Stimulated activated CD4-positive, alpha-beta T cell treated with anti-CD3 and anti-CD28 coated beads, Interleukin-4, amount 100 ng/mL, for 24 hours (primary cell): ENCODE data around the gene LY6G6D.
A peak's percentile ranks its signal among the peaks of the same experiment; 100 is the strongest.

ENCODE experiments used
- DNase-seq: peaks from one replicate; pipeline ENCODE4 v3.0.0-alpha.2; 2020

The LY6G6D gene

DNA sequence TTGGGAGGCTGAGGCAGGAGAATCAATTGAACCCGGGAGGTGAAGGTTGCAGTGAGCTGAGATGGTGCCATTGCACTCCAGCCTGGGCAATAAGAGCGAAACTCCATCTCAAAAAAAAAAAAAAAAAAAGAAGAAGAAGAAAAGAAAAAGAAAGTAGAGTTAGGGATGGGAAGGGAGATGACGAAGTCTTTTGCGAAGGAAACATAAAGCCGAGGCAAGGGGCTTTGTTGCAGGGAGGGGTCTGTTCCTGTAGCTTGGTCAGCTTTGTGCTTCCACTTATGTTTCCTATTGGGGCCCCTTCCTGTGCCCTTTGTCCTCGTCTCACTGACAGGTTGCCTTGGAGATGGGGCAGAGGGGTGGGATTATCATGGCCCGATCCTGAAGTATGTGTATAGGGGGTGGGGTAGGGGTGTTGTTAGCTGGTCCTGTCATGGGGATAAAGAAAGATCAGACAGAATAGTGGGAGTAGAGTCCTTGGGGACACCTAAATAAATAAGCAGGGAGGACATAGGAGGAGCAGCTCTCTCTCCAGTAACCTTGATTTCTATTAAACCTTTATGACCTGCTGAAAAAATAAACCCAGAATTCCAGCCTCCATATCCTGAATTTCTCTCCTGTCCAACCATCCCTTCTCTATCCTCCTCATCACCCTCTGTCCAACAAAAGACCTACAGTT is 22.3 kb downstream of the LY6G6D start:
- DNase-seq, result no peak

DNA sequence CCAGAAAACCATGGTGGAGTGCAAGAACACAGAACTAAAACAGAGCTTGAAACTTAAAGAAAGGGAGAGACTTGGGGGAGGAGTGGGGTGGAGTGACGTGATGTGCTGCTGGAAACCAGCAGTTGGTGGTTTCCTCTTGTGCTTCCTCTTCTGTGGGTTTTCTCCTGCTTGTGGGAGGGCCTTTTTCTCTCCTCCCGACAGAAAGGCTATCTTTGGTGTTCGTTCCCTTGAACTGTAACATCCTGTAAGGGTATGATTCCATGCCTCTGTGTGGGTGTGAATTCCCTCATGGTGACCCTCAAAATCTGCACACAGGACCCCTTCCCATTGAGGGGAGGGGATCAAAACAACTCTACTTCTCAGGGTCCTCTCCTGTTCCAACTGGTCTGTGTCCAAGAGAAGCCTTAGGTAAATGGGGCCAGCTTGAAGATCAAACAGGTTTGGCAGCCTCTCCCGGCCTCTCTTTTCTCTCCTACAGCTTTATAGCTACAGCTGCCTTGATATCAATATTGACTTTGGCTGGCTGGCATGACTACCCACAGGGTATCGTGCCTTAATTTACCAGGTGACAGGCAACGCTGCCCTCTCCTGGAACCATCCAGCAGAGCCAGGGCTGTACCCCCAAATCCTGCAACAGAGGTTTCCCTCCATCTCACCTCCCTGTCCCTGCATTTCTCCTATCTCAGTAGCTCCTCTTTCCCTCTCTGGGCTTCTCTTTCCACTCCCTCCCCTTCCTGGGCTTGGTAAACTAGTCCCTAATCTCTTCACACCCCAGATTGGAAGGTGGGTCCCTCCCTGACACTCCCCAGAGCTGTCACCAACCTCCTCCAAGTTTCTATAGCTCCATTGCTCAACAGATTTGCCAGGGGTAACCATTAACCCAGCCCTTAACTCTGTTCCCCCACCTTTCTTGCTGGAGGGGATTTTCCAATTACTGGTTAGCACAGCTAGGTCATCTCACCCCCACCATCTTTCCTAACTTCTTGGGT is 23.1 kb downstream of the LY6G6D start:
- DNase-seq, result peak; percentile 62

DNA sequence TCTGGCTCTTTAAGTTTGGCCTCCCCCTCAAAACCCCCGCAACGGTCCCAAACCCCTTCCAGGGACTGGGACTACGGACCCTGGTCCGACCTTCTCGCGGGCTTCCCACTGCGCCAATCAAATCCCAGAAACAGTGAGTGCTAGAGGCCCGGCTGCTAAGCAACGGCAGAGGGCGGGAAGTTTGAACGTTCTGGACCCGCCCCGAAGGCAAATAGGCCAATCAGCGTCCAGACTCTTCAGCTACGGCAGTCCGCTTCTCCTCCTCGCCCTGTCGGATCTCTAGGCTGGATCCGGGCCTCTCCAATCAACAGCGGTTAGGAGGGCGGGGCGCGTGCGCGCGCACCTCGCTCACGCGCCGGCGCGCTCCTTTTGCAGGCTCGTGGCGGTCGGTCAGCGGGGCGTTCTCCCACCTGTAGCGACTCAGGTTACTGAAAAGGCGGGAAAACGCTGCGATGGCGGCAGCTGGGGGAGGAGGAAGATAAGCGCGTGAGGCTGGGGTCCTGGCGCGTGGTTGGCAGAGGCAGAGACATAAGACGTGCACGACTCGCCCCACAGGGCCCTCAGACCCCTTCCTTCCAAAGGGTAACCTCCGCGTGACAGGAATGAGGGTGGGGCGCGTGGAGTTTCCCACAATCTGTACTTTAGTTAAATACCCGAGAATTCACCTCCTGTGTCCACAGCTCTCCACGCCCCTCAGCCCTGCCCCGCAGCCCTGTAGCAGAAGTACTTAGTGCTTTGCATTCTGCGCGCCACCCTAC is 24.7 kb downstream of the LY6G6D start, which contains the start of gene MSH5:
MSH5 (plus strand) TSS at position 367 of the 758 bp plus-strand sequence. CDS start 462 bp downstream, outside the sequence.
- peak; percentile 97 for DNase-seq

DNA sequence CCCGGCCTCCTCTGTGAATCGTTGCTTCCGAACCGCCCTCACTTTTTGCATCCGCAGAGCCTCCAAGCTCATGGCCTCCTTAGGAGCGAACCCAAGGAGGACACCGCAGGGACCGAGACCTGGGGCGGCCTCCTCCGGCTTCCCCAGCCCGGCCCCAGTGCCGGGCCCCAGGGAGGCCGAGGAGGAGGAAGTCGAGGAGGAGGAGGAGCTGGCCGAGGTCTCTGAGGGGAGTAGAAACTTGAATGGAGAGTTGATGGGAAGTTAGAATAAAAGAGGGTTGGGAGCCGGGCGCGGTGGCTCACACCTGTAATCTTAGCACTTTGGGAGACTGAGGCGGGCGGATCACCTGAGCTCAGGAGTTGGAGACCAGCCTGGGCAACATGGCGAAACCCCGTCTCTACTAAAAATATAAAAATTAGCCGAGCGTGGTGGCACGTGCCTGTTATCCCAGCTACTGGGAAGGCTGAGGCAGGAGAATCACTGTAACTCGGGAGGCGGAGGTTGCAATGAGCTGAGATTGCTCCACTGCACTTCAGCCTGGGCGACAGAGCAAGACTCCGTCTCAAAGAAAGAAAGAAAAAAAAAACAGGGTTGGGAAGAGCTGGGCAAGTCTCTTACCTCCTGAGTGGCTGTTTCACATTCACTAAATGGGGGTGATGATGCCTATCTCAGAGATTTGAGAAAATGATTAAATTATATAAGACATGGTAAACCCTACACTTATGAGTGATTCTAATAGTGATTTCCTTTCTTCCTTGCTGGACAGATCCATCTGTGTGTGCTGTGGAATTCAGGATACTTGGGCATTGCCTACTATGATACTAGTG is 25.5 kb downstream of the LY6G6D start:
- DNase-seq, result no peak

DNA sequence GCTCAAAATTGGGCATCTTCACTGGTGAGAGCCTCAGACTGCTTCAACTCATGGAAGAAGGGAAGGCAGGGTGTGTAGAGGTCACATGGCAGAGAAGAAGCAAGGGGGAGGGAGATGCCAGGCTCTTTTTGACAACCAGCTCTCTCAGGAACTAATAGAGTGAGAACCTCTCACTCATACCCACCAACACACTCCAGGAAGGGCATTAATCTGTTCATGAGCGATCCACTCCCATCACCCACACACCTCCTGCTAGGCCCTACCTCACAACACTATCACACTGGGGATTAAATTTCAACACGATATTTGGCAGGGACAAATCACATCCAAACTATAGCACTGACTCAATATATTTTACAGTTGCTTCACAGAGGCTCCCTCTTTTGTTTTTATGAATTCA is 26.7 kb downstream of the LY6G6D start:
- no peak for DNase-seq

DNA sequence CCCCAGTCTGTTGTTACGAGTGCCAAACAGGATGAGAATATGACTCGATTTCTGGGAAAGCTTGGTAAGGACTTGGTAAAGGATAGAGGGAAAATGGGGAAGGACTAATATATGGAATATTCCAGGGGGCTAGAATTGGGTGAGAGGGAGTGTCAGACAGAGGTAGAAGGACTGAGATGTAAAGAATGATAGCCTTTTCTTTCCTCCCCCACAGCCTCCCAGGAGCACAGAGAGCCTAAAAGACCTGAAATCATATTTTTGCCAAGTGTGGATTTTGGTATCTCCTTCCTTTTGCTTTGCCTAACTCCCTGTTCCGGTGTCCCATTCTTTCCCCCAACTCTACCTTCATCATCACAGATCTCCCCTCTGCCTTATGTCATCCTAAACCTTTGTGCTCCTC is 27.7 kb downstream of the LY6G6D start:
- no peak for DNase-seq

DNA sequence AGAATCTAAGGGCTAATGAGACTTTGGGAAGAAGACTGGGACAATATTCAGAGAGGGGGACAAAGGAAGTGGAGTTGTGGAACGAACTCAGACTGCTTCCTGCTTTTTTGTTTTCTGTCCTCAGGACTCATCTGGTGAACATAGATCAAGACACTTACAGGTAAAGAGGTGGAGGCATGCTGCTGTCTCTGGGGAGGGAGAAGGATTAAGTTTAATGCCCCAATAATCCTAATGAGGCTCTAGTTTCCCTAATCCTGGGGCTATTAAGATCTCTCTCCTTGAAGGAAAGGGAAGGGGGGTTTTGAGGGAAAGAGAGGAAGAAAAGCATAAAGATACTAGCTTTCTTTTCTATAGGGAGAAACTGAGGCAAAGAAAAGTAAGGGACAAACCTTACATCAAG is 29.3 kb downstream of the LY6G6D start:
- no peak for DNase-seq

DNA sequence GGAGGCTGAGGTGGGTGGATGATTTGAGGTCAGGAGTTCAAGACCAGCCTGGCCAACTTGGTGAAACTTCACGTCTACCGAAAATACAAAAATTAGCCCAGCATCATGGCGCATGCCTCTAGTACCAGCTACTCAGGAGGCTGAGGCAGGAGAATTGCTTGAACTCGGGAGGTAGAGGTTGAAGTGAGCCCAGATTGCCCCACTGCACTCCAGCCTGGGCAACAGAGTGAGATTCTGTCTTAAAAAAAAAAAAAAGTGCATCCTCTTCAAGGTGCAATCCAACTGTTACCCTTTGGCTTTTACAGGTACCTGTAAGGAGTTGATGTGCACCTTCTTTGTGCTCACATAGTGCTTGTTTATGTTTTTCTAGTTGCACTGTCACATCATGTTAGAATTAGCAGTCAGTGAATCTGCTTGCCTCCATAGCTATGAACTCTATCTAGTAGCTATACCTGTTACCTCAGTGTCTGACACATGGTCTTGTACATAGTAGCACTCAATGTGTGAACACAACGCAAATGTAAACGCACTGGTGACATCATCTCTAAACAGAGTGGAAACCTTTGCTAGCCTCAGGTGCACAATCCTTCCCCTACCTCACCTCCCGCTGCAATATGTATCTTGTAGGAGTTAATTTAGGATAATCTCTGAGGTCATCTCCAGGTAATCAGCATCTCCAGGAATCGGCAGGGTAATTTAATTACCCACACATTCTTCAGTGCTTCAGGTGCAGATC is 34.3 kb downstream of the LY6G6D start:
- DNase-seq, result no peak

DNA sequence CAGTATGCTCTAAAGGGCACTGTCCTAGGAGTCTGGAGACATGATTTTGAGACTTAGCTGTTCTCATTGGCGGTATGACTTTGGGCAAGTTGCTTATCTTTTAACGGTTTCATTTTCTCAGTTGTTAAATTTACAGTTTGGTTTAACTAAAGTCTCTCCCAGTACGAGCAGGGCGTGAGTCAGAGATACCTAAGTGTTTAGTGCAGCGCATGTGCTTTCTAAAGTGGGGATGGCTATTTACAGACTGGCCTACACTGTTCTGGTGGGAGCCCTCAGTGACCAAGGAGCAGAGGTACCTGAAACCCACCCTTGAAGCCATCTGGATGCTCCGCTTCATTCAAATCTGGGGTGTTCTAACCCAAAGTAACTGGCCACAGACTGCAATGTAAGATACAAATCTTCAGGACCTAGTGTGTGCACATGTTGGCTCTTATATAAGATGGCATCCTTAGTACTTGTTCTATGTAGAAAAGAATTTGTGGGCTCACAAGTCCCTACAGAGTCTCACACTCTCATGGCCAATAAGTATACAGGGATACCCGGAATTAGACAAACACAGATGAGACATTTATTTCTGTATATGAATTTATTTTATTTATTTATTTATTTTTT is 35.4 kb downstream of the LY6G6D start:
- no peak for DNase-seq

DNA sequence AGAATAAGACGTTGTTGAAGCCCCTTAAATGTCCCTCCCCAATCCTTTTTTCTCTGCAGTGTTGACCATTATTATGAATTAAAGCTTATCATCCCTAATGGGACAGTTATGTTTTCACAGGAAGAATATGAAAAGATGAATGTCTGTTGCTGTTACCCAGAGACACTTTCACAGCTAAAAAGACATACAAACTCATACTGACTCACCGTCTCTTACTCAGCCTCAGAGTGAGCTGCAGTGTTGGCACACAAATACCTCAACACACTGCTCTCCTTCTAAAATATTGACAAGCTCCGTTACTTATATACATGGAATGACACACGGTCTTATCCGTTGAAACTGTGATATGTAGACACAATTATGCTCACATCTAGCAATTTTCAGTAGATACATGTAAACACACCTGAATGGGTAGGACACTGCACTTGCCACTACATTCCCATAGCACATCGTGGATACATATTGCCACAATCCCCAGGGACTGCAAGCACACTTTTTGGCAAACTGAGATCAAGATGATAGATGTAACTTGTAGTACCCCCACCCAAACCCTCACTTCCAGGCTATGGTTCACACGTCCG is 37.7 kb downstream of the LY6G6D start:
- DNase-seq, result no peak

DNA sequence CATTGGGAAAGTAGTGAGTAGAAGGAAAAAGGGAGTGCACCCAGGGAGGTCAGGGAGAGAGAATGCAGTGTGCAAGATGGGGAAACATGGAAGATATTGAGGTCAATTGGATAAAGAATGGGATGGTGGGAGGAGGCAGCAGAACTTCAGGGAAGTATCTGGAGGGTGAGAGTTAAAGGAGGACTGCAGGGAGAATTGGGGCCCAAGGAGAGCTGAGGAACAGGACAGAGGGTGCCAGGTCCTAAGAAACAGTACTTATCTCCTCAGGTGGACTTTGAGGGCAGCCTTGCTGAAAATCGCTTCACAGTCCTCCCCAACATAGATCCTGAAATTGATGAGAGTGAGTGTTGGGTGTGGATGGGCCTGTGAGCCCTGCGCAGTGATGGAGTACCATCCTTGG is 43.1 kb downstream of the LY6G6D start:
- DNase-seq, result no peak

DNA sequence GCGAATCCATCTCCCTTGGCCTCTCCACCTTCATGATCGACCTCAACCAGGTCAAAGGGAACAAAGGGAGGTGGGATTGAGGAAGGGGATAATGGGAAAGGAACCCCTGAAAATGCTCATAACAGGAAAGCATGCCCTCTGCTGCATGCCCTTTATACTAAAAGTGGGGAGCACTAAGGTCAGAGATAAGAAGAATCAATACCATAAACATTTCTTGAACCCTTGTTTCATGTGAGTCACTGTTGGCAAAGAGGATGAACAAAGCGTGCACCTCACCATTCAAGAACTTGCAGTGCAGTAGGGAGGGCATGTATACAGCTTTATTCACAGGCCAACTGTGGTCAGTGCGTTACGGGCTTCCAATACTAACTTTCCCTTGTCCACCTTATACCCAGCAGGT is 45.6 kb downstream of the LY6G6D start:
- DNase-seq, result no peak

DNA sequence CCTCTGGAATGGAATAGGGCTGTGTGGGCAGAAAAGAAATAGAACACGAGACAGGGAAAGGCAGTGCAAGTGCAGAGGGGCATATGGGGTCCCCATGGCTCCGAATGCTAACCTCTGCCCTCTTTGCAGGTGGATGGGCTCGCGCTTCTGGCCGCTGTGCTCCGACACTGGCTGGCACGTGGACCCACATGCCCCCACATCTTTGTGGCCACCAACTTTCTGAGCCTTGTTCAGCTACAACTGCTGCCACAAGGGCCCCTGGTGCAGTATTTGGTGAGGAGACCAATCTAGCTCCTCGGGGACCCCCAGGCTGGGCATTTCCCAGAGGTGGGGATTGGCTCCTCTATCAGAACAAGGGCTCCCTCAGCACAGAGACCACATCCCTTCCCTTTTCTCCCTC is 46.2 kb downstream of the LY6G6D start:
- DNase-seq, result no peak

DNA sequence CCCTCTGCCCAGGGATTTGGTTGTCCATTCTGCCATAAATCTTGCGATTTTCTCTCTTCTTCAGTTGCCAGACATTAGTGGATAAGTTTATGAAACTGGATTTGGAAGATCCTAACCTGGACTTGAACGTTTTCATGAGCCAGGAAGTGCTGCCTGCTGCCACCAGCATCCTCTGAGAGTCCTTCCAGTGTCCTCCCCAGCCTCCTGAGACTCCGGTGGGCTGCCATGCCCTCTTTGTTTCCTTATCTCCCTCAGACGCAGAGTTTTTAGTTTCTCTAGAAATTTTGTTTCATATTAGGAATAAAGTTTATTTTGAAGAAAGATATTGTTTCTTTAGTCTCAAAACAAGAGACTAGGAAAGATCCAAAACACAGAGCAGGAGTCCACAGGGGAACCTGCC is 47.2 kb downstream of the LY6G6D start, which contains the start of gene SAPCD1:
SAPCD1 (plus strand) TSS at position 301 of the 400 bp plus-strand sequence. CDS start 399 bp downstream, outside the sequence.
- DNase-seq, result no peak

DNA sequence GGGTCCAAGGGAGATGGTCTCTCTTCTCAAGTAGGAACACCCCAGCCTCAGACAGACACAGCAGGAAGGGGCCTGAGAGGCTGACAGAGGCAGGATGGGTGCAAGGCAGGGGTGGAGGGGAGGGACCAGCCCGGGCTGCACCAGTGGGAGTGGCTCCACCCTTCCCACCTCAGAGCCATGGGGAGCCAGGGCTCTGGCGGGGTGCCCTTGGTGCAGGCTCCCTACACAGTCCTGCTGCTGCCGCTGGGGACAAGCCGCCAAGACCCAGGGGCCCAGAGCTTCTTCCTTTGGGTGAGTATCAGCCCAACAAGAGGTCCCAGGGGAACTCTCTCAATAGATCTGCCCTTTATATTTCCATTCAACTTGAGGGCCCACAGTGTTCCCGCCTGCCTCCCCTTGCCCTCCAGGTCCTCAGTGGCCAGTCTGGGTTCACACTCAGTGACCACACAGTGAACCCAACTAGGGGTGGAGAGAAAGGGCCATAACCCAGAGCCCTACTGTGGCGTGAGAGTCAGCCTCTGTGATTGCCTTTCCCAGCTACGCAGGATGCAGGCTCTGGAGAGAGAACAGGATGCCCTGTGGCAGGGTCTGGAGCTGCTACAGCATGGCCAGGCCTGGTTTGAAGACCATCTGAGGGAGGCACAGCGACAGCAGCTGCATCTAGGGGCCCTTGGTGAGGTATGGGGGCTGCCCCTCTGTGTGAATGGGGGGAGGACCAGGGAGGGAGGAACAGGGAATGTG is 47.9 kb downstream of the LY6G6D start:
- DNase-seq, result no peak

DNA sequence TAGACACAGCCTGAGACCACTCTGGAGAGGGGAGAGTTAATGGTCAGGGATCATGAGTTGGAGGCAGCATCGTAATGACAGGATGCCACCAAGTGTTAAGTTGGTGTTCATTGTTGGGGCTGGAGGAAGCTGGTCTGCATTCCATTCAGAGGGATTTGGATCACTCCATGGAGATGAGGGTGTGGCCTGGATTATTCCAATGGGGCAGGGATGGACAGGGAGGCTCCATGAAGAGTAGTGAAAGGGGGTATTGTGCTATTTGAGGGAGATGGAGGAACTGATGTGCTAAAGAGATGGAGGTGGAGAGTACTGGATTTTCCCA is 48.4 kb downstream of the LY6G6D start:
- DNase-seq, result no peak

DNA sequence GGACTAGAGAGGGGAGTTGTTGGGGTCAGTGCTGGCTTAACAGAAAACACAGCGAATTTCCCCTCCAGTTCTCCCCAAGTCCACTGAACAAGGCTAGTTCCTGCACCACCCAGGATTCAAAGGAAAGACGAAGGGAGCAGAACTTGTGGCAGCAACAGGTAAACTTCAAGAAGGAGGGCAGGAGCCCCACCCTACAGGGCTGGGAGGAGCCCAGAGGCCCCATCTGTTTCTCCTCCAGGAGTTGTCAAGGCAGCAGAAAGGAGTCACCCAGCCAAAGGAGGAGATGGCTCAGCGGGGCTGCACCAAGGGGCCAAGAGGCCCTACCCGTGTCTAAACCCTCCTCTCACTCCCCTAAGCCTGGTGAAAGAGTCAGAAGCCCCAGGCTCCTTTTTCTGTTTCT is 49.0 kb downstream of the LY6G6D start:
- no peak for DNase-seq

DNA sequence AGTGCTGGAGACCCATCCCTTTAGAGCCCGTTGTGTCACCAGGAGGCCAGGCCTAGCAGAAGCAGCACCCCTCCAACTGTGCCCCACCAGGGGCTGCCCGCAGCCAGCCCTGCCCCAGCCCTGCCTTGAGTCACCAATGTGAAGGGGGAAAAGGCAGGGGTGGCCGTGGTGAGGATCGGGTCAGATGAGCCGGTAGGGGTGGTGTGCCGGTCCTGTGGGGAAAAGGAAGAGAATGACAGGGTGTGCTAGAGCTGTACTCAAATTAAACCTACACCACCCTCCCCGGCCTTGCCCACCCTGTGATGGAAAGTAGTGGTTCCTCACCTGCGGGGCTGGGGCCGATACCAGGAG is 50.4 kb downstream of the LY6G6D start:
- no peak for DNase-seq

DNA sequence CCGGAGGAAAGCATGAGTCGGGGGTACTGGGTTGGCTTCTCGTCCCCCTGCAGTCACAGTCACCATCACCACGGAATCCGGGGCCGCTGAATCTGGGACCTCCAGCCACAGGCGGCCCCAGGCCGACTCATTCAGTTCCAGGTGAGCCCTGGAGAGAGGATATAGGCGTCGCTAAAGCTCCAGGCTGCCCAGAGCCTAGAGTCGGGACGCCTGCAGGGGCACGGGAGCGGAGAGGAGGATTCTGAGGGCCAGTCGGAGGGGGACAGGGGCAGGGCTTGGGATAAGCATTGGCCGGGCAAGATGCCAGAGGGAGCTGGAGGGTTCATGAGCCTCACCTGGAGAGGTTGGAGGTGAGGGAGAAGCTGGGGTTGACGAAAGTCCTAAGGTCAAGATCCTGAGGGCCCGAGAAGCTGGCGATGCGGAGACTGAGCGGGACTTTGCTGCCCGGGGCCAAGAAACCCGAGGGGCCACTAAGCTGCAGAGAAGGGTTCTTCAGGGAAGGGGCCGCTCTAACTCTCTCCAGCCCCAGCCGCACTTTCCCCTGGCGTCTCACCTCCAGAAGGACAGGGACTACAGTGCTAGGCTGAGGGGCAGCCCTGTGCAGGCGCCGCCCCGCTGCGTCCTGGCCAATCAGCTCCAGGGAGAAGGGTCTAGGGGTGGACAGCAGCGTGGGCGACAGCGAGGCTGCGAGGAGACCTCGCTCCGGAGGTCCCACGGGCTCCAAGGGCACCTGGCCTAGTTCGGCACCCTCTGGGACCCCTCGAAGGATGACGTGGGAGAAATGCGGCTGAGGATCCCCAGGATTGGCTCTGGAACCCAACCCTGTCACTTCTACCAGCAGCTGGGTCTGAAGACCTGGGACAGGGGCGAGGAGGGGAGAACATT is 51.0 kb downstream of the LY6G6D start:
- no peak for DNase-seq
